Ecto neural progenitor cell (in vitro differentiated cells): ENCODE measurements around the gene TYW1B.
"Not testable (repeated sequence)": the region's sequence is repeated elsewhere in the genome, so short reads cannot be mapped to it uniquely, and the experiment has no call there.

Experiments used
- DNase-seq: peaks from one replicate; pipeline ENCODE4 v3.0.0-alpha.2; 2018; ENCODE audit warnings: low spot score

TYW1B gene

GRCh38 chr7:72827839-72828591 is at the start of gene TYW1B:
Gene TYW1B (minus strand): TSS chr7:72828200. CDS start chr7:72828075, 125 bp downstream.
- peak; percentile 98 for DNase-seq

GRCh38 chr7:72867591-72867990 is 39.6 kb upstream of the TYW1B start:
- not testable (repeated sequence) for DNase-seq

GRCh38 chr7:72858846-72859400 is 30.9 kb upstream of the TYW1B start:
- not testable (repeated sequence) for DNase-seq

GRCh38 chr7:72857925-72858324 is 29.9 kb upstream of the TYW1B start:
- DNase-seq: not testable (repeated sequence)

GRCh38 chr7:72855261-72855660 is 27.3 kb upstream of the TYW1B start:
- DNase-seq: not testable (repeated sequence)

- not testable (repeated sequence) for DNase-seq
Measured at GRCh38 chr7:72852937-72853336, 24.9 kb upstream of the TYW1B start.

GRCh38 chr7:72850746-72851145 is 22.7 kb upstream of the TYW1B start:
- DNase-seq: not testable (repeated sequence)

GRCh38 chr7:72844146-72844545 is 16.1 kb upstream of the TYW1B start:
- not testable (repeated sequence) for DNase-seq

GRCh38 chr7:72843166-72843565 is 15.2 kb upstream of the TYW1B start:
- DNase-seq: not testable (repeated sequence)

GRCh38 chr7:72840966-72841511 is 13.0 kb upstream of the TYW1B start:
- not testable (repeated sequence) for DNase-seq

GRCh38 chr7:72838315-72838714 is 10.3 kb upstream of the TYW1B start:
- not testable (repeated sequence) for DNase-seq

GRCh38 chr7:72837291-72837690 is 9.3 kb upstream of the TYW1B start:
- DNase-seq: not testable (repeated sequence)

- not testable (repeated sequence) for DNase-seq
Measured at GRCh38 chr7:72830567-72830966, 2.6 kb upstream of the TYW1B start.

- DNase-seq: peak; percentile 45
Measured at GRCh38 chr7:72829687-72830354, 1.8 kb upstream of the TYW1B start.

GRCh38 chr7:72829291-72829686 is 1.3 kb upstream of the TYW1B start:
- DNase-seq: peak; percentile 95

- not testable (repeated sequence) for DNase-seq
Measured at GRCh38 chr7:72823765-72824732, 4.0 kb downstream of the TYW1B start.

GRCh38 chr7:72822497-72822896 is 5.5 kb downstream of the TYW1B start:
- not testable (repeated sequence) for DNase-seq

GRCh38 chr7:72818663-72819361 is 9.2 kb downstream of the TYW1B start:
- DNase-seq: not testable (repeated sequence)

- not testable (repeated sequence) for DNase-seq
Measured at GRCh38 chr7:72817661-72818060, 10.3 kb downstream of the TYW1B start.

- not testable (repeated sequence) for DNase-seq
Measured at GRCh38 chr7:72816370-72817157, 11.4 kb downstream of the TYW1B start.
